Body of pancreas (tissue), 4 donors: Measurements from ENCODE around the gene CTNND2.

Source experiments
- POLR2A ChIP-seq, 3 donors: fragments of 450-650 bp; IDR thresholded peaks; one replicate each; pipeline ENCODE4 v1.6.1; 2016; ENCODE audit warnings: antibody characterized with exemption in 3 of 3, mild to moderate bottlenecking in 2 of 3
- TF ChIP-seq, protein P1 (sequence below), 7 experiments: fragments of 450-650 bp in 4 of 7; fragments of 200-600 bp in 3 of 7; sonication (generic) in 3 of 7; IDR thresholded peaks; one replicate each; pipeline ENCODE4 v1.5.1; 2016 to 2019; ENCODE audit warnings: antibody characterized with exemption in 7 of 7

DNA sequence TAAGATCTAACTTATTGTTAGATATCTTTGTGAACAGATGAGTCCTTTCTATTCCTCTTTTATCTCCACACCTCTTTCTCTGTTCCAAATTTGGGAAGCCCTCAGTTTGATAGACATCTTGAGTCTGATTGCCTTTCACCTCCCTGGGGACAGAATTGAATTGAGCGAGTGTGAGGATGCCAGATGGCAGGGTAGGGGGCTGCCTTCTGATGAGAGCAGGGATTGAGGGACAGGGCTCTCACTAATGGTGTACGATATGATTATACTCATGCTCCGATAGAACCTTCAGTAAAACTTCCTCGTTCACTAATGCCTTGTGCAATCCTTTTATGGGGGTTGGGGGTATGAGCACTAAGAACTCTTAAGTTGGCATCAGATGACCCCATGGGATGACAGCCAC lies 971.1 kb downstream of the CTNND2 start:
- TF ChIP-seq, protein P1, sequence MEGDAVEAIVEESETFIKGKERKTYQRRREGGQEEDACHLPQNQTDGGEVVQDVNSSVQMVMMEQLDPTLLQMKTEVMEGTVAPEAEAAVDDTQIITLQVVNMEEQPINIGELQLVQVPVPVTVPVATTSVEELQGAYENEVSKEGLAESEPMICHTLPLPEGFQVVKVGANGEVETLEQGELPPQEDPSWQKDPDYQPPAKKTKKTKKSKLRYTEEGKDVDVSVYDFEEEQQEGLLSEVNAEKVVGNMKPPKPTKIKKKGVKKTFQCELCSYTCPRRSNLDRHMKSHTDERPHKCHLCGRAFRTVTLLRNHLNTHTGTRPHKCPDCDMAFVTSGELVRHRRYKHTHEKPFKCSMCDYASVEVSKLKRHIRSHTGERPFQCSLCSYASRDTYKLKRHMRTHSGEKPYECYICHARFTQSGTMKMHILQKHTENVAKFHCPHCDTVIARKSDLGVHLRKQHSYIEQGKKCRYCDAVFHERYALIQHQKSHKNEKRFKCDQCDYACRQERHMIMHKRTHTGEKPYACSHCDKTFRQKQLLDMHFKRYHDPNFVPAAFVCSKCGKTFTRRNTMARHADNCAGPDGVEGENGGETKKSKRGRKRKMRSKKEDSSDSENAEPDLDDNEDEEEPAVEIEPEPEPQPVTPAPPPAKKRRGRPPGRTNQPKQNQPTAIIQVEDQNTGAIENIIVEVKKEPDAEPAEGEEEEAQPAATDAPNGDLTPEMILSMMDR (IDR thresholded peaks at IDR 0.05): no peak
- TF ChIP-seq POLR2A (IDR thresholded peaks at IDR 0.05): no peak
